ENCODE data around the gene SKI. TPM values are rescaled to one million over a fixed set of nuclear protein-coding genes. Genes with fewer than 3 reads are reported as not detected.

Gene SKI
- total and polyA plus RNA-seq, 9 of the 15 experiments (the other 6 are each of a cell fraction or from before 2014, with no cell fraction given), result 0.10 to 60.5 (median 4.6) TPM

DNA sequence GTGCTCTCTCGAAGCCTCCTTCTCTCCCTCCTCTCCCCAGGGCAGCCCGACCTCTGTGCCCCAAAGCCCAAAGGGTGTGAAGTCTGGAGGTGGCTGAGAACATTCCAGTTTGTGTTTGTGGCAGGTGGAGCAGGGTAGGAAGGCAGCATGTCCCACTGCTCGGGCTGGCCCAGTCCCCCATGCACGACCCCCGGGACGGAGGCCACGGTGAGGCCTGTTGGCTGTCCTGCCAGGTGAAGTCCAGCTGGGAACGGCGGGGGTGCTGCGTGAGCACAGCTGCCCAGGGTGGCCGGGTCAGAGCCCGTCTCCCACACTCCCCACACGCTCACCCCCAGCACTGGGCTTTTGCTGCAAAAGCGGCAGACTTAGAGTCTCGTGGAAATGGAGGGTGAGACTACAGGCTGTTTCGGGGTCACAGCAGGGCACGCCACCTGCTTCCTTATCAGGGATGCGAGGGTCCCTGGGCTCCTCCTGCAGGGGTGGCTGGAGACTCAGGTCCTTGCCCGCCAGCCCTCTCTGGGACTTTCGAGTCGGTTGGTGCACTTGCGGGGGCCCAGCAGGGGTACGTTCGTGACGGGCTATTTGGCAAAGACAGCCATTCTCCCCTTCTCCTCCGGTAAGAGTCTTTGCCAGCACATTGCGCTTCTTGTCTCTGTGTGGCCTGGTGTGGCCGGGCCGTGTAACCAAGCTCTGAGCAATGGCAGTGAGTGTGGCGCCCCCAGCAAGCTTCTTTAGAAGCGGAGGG is 123.0 kb downstream of the SKI start:
- Histone ChIP-seq H3K9me1 (ENCODE audit: control insufficient read depth, insufficient read depth, low read length) (no peaks in the 10 kb centered on the region), H3K27ac (ENCODE audit: extremely low read depth, low read depth, low read length) (no peak overlapping the region), H3K79me2 (ENCODE audit: control insufficient read depth, insufficient read depth, low read length) (no peaks in the 10 kb centered on the region), H3K4me1 (replicated peaks in 1 of 2; ENCODE audit: control insufficient read depth in 2 of 2, insufficient read depth in 2 of 2, low read length in 2 of 2) (peaks cover 0 to 31% of the 10 kb centered on the region in 2 experiments; a peak in 1 of 5 replicates), H3K36me3 (ENCODE audit: control insufficient read depth, insufficient read depth, low read length) (no peaks in the 10 kb centered on the region), H3K4me3 (no peak overlapping the region), H3K4me2 (ENCODE audit: insufficient read depth, low read length) (no peak overlapping the region), H3K27me3 (ENCODE audit: control insufficient read depth in 2 of 2, insufficient read depth in 2 of 2, low read length in 2 of 2) (peaks cover 78 to 90% of the 10 kb centered on the region in 2 experiments), H3K9me3 (replicated peaks; ENCODE audit: control insufficient read depth, insufficient read depth, low read depth, low read length) (no peaks in the 10 kb centered on the region), H4K20me1 (replicated peaks; ENCODE audit: control insufficient read depth, insufficient read depth, low read length) (peaks cover 9% of the 10 kb centered on the region), H3K9ac (ENCODE audit: insufficient read depth in 1 of 2, low read depth in 2 of 2, low read length in 2 of 2) (peak overlapping the region in 1 of 2 experiments; percentile 54; a peak in 1 of 4 replicates), H2AFZ (ENCODE audit: low read depth, low read length) (no peak overlapping the region)
- ChIA-PET POLR2A (interaction anchor here (0.5 to 2.1 kb wide), 3 partner anchors 10 to 144 kb away, joined by 3 to 6 read pairs (median 5); no protein-coding TSS in a partner anchor), CTCF (ENCODE audit: low intra/inter-chr PET ratio) (no interaction called here)
- no TSS peak for BruUV-seq (replicated peaks)
- TF ChIP-seq YY1 (IDR thresholded peaks at IDR 0.05; ENCODE audit: borderline replicate concordance in 1 of 3, control insufficient read depth in 1 of 3, extremely low read depth in 1 of 3, insufficient read depth in 3 of 3, insufficient read length in 1 of 3, insufficient replicate concordance in 2 of 3, low read depth in 1 of 3, low read length in 2 of 3) (peak in 1 of 3 experiments; percentile 5), PHF8 (IDR thresholded peaks at IDR 0.05; ENCODE audit: borderline replicate concordance, low read length) (no peak), NUFIP1 (IDR thresholded peaks at IDR 0.05; ENCODE audit: partially characterized antibody) (no peak), GTF2B (IDR thresholded peaks at IDR 0.05; ENCODE audit: extremely low read depth, insufficient read length) (no peak), BCLAF1 (IDR thresholded peaks at IDR 0.05; ENCODE audit: borderline replicate concordance in 1 of 2, control insufficient read depth in 1 of 2, low read depth in 2 of 2, low read length in 1 of 2) (no peak)
- no peak for FAIRE-seq
- in situ Hi-C loops (cut with MboI), result no loop called here
- 4% methylated on average over 28 of the region's 31 CpGs for WGBS (ENCODE audit: insufficient coverage, low coverage, missing lambda C conversion rate)
- no peak for DNase-seq (ENCODE audit: extremely low read depth in 1 of 4, low spot score in 3 of 4)
- intact Hi-C loops (cut with micrococcal nuclease), result no loop called here
- ATAC-seq, result no peak

All from K562 (cell line).